Left forelimb (tissue), 1 donor: ENCODE measurements around the gene AOAH.
"Not testable (repeated sequence)": the region's sequence is repeated elsewhere in the genome, so short reads cannot be mapped to it uniquely, and the experiment has no call there.

Experiments
- DNase-seq: peaks from one replicate; pipeline ENCODE4 v3.0.0-alpha.2; 2018; ENCODE audit warnings: low spot score

The AOAH gene

GRCh38 chr7:36469236-36469635 is 255.1 kb downstream of the AOAH start:
- DNase-seq, result no peak

- DNase-seq, result no peak
Measured at GRCh38 chr7:36468370-36469101, 255.8 kb downstream of the AOAH start.

- DNase-seq, result not testable (repeated sequence)
Measured at GRCh38 chr7:36466001-36466400, 258.3 kb downstream of the AOAH start.

GRCh38 chr7:36464271-36464670 is 260.0 kb downstream of the AOAH start:
- no peak for DNase-seq
